Testis (tissue), 2 donors: Measurements from ENCODE around the gene CEP85L.

Source experiments
- POLR2A ChIP-seq: fragments of 450-650 bp; IDR thresholded peaks from one replicate; pipeline ENCODE4 v1.6.1; 2017; ENCODE audit warnings: antibody characterized with exemption, mild to moderate bottlenecking, moderate library complexity
- TF ChIP-seq, protein P1 (sequence below), 3 experiments: fragments of 450-650 bp in 2 of 3; fragments of 200-600 bp in 1 of 3; sonication (generic) in 1 of 3; IDR thresholded peaks; one replicate each; pipeline ENCODE4 v1.5.1; 2016 to 2019; ENCODE audit warnings: antibody characterized with exemption in 3 of 3, mild to moderate bottlenecking in 2 of 3, moderate library complexity in 1 of 3

DNA sequence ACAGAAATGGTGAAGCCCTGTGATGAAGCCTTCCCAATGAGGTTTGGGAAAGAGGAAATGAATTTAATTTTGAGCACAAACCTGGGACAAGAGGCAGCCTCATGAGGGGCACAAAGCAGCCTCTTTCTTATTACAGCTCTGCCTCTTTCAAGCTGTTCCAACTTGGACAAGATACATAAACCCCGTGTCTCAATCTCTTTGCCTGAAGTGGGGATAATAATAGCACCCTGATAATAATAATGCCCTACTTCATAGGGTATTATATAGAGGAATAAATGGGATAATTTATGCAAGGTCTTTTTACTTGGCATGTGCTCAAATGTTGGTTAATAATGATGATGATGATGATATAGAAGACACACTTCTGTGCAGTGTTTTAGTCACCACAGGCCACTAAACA, 194.4 kb downstream of the CEP85L start:
- TF ChIP-seq, protein P1, sequence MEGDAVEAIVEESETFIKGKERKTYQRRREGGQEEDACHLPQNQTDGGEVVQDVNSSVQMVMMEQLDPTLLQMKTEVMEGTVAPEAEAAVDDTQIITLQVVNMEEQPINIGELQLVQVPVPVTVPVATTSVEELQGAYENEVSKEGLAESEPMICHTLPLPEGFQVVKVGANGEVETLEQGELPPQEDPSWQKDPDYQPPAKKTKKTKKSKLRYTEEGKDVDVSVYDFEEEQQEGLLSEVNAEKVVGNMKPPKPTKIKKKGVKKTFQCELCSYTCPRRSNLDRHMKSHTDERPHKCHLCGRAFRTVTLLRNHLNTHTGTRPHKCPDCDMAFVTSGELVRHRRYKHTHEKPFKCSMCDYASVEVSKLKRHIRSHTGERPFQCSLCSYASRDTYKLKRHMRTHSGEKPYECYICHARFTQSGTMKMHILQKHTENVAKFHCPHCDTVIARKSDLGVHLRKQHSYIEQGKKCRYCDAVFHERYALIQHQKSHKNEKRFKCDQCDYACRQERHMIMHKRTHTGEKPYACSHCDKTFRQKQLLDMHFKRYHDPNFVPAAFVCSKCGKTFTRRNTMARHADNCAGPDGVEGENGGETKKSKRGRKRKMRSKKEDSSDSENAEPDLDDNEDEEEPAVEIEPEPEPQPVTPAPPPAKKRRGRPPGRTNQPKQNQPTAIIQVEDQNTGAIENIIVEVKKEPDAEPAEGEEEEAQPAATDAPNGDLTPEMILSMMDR (IDR thresholded peaks at IDR 0.05) = no peak
- no peak for TF ChIP-seq POLR2A
